Measurements from ENCODE around the gene FOXL3.

DNA sequence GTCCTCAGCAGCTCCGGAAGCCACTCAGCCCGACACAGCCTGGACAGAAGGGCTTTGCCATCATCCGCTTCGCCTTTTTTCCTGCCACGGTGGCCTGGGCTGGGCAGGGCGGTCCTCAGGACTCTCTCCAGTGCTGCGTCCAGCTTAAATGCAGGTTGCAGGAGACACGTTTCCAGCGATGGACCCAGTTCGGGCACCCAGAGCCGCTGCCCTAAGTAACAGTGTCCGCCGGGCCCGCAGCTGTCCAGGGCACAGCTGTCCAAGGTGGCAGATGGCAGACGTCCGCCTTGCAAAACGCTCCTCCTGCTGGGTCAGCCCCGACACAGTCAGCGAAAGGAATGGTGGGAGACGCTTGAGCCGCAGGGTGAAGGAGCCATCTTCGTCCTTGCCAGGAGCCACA lies 37.0 kb upstream of the FOXL3 start:
- TF ChIP-seq GATA2 (IDR thresholded peaks at IDR 0.05; ENCODE audit: low read depth, low read length) = no peak
- no peak for TF ChIP-seq GATA3 (IDR thresholded peaks at IDR 0.05; ENCODE audit: low read depth, low read length)

Measured in SH-SY5Y (cell line).